HG02610 (cell line): Measurements from ENCODE around the gene BMP7.

Experiments used
- ATAC-seq: cut with Tn5 transposase; IDR thresholded peaks from one replicate; pipeline ENCODE4 v1.9.1; 2021; ENCODE audit warnings: mild to moderate bottlenecking, moderate library complexity; ENCODE audit not compliant: unreplicated experiment

Gene BMP7

GRCh38 chr20:57266291-57267157, at the start of gene BMP7:
Gene BMP7, minus strand, starts transcription at chr20:57266641. Its CDS starts 519 bp downstream, at chr20:57266122.
- ATAC-seq: no peak

GRCh38 chr20:57315976-57316480, 49.6 kb upstream of the BMP7 start:
- no peak for ATAC-seq

GRCh38 chr20:57315083-57315975, 48.9 kb upstream of the BMP7 start:
- no peak for ATAC-seq

- no peak for ATAC-seq
Measured at GRCh38 chr20:57313951-57314350, 47.5 kb upstream of the BMP7 start.

DNA sequence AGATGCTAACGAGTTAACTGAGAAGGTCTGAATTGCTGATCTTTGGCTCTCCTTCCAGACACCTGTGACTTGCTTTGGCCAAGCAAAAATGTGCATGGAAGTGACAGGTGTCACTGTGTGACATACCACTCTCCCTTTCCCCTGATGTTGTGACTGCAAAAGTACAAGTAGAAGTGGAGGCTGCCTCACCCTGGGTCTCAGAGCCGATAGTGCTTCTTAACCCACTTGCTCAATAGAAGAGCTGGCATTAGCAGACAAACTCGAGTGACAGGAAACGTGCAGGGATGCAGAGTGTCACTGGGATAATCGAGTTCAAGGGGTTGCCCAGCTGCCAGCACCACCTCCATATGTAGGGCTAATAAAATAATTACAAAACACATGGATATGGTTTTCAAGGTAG, 46.8 kb upstream of the BMP7 start:
- no peak for ATAC-seq

DNA sequence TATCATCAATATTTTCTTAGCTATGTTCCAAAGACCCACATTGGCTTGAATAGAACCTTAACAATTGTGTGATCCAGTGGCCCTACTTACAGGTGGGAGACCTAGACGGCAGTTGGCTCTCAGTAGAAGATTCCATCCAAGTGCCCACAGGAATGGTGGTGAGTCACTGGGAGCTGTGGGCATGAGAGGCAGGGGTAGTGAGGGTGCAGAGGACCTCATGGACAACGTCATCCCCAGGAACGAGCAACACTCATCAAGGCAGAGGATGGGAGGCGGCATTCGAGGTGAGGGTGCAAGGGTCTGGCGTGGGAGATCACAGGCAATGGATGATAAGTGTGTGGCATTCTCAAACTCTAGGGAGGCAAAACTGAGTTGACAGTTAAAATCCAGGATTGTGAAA, 45.7 kb upstream of the BMP7 start:
- ATAC-seq: no peak

GRCh38 chr20:57310821-57311514, 44.5 kb upstream of the BMP7 start:
- no peak for ATAC-seq

DNA sequence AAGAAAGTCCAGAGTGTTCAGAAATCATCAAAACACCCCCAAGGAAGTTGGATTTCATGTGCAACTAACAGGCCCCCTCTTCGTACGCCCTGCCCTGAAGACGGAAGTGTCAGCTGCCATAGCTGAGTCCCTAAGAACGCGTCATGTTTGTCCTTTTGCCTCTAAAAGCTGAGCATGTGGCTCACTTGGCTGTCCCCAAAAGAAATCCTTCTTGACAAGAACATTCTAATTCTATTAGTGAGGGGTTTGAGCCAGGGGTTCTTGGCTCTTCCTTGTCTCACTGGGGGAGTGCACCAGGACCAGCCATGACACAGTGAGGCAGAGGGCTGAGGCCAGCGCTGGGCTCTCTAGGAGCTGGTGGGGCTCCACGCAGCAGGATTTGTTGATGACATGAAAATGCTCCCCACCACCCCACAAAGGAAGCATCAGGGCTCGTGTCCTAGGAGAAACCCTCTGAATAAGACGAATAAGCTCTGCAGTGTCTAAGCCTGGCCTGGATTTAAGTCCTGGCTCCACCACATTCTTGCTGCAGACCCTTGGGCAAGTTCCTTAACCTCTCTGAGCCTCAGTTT, 43.2 kb upstream of the BMP7 start:
- ATAC-seq: no peak

GRCh38 chr20:57308451-57309271, 42.2 kb upstream of the BMP7 start:
- ATAC-seq: no peak

- ATAC-seq: no peak
Measured at GRCh38 chr20:57306747-57307146, 40.3 kb upstream of the BMP7 start.

GRCh38 chr20:57301026-57301425, 34.6 kb upstream of the BMP7 start:
- no peak for ATAC-seq

DNA sequence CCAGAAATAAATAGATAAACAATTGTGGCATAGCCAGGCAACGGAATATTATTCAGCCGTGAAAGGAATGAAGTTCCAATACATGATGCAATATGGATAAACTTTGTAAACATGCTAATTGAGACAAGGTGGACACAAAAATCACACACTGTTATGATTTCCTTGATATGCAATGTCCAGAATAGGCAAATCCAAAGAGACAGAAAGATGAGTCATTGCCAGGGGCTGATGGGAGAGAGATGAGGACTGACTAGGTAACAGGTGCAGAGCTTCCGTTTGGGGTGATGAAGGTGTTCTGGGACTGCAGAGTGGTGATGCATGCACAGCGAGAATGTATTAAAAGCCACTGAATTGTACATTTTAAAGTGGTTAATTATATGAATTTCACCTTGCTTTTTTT, 32.0 kb upstream of the BMP7 start:
- ATAC-seq: no peak

GRCh38 chr20:57294550-57294949, 28.1 kb upstream of the BMP7 start:
- no peak for ATAC-seq

DNA sequence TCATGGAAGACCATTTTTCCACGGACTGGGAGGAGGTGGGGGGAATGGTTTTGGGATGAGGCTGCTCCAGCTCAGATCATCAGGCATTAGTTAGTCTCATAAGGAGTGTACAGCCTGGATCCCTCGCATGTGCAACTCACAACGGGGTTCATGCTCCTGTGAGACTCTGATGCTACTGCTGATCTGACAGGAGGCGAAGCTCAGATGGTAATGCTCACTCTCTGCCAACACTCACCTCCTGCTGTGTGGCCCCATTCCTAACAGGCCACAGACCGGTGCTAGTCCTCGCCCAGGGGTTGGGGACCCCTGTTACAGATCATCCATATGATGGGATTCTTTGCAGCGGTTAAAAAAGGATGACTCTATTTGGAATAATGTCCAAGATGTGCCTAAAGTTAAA, 27.6 kb upstream of the BMP7 start:
- no peak for ATAC-seq

DNA sequence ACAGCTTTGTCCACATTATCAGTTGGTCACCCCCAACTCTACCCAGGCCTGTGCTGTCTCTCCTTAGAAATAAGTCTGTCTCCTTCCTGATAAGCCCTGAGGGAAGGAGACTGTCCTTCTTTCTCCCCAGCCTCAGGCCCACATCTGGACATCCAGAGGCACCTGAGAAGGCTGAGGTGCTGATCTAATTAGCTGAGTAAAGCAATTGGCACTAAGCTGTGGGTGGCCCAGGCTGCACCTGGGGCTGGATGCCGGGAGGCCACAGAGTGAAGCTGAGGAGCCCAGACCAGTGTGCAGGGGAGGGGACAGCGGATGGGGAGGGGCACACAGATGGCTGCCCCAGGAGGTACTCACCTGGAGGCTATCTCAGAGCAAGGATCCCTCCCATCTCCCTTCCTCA, 26.2 kb upstream of the BMP7 start:
- ATAC-seq: no peak

DNA sequence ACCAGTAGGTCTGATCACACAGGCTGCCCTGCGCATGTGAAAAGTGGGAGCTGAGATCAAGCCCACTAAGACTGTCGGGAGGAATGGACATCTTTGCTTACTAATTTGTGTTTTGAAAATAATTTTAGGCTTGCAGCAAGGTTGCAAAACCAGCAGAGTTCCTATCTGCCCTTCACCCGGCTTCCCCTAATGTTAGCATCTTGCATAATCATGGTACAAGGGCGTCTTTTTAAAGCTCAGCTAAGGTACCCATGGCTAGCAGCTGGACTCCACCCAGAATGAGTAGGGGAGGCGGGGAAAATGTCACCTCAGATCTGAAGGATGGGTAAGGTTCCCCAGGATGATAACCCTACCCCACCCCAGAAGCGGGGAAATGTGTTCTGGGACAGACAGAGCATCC, 25.3 kb upstream of the BMP7 start:
- ATAC-seq: no peak

DNA sequence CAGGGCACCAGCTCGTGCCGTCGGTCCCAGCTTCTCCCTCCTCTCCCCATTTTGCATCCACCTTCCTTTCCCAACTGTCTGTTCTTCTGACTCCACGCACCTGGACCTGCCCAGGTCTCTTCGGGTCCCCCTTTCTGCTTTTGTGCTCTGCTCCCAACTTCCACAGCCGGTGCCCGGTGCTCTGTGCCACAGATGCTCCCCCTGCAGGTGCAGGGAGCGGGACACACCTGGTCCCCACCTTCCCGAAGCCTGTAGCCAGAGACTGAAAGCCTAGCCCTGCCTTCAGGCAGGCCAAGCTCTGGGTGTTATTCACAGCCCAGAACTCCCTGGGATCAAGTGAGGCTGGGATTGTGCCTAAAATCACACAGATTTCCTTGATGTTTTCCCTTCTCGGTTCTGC, 24.6 kb upstream of the BMP7 start:
- ATAC-seq: no peak

DNA sequence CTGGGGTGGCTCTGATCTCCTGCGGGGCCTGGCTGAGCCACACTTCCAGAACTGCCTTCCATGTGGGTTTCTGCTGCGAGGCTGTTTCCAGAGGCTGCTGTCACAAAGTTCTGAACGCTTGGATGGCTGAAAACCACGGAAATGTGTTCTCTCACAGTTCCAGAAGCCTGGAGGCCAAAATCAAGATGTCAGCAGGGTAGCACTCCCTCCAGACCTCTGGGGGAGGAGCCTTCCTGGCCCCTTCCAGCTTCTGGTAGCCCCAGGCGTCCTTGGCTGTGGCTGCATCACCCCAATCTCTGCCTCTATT, 23.7 kb upstream of the BMP7 start:
- no peak for ATAC-seq

GRCh38 chr20:57289391-57290177, 23.1 kb upstream of the BMP7 start:
- no peak for ATAC-seq
